Esophagus muscularis mucosa (tissue), 4 donors: ENCODE measurements around the gene SSR1. TPM values are rescaled to one million over a fixed set of nuclear protein-coding genes. Genes with fewer than 3 reads are reported as not detected.
"Not testable (repeated sequence)": the region's sequence is repeated elsewhere in the genome, so short reads cannot be mapped to it uniquely, and the experiment has no call there.

Experiments
- DNase-seq: peaks from one replicate; pipeline ENCODE4 v3.0.0-alpha.2; 2017; ENCODE audit errors: extremely low spot score
- H3K27ac ChIP-seq, 4 donors: fragments of 200-600 bp; sonication (generic); replicated peaks in 1 of 4; 1 replicate in 3 of 4; 2 replicates in 1 of 4; pipeline ENCODE4 v1.5.1; 2016 to 2019; ENCODE audit warnings: mild to moderate bottlenecking in 1 of 4
- H3K27me3 ChIP-seq, 4 donors: fragments of 200-600 bp; sonication (generic); one replicate each; pipeline versions ENCODE4 v1.5.1 to v1.6.0; 2016 to 2019
- H3K36me3 ChIP-seq, 4 donors: fragments of 200-600 bp; sonication (generic); one replicate each; pipeline ENCODE4 v1.5.1; 2016 to 2019
- H3K4me1 ChIP-seq, 4 donors: fragments of 200-600 bp; sonication (generic); one replicate each; pipeline ENCODE4 v1.5.1; 2016 to 2019
- H3K4me3 ChIP-seq, 4 donors: fragments of 200-600 bp; sonication (generic); 1 replicate in 2 of 4; 2 replicates in 2 of 4; pipeline ENCODE4 v1.5.1; 2016 to 2019; ENCODE audit warnings: mild to moderate bottlenecking in 4 of 4, moderate library complexity in 1 of 4
- H3K9me3 ChIP-seq, 4 donors: fragments of 200-600 bp; sonication (generic); 1 replicate in 3 of 4; 2 replicates in 1 of 4; pipeline ENCODE4 v1.5.1; 2016 to 2019
- CTCF ChIP-seq, 3 experiments: fragments of 200-600 bp in 2 of 3; fragments of 450-650 bp in 1 of 3; sonication (generic) in 2 of 3; IDR thresholded peaks; one replicate each; pipeline ENCODE4 v1.5.1; 2017 to 2019; ENCODE audit warnings: antibody characterized with exemption in 3 of 3, mild to moderate bottlenecking in 2 of 3, moderate library complexity in 1 of 3
- EP300 ChIP-seq: sonication (generic); formaldehyde crosslinking; IDR thresholded peaks from one replicate; pipeline ENCODE4 v1.6.1; 2017; ENCODE audit warnings: antibody characterized with exemption
- POLR2A ChIP-seq: fragments of 450-650 bp; IDR thresholded peaks from one replicate; pipeline ENCODE4 v1.6.1; 2017; ENCODE audit warnings: antibody characterized with exemption, moderate library complexity, mild to moderate bottlenecking, low read depth
- POLR2AphosphoS5 ChIP-seq, 2 donors: sonication (generic); formaldehyde crosslinking; IDR thresholded peaks; one replicate each; pipeline ENCODE4 v1.6.1; 2017; ENCODE audit warnings: antibody characterized with exemption in 2 of 2
- WGBS: methylation state at CpG from one replicate; pipeline ENCODE4 v1.1.5; 2018; 5-methylcytosine and 5-hydroxymethylcytosine counted together
- intact Hi-C: fragments of 100-400 bp; cut with DNase I; formaldehyde crosslinking; loops from one replicate; pipeline ENCODE4 v1.15.1; 2023
- total RNA-seq, 4 donors: library from RNA; depleted of rRNA; stranded (reverse); fragments of >200 nt; gene quantifications; one replicate each; pipeline versions ENCODE4 v1.1.0 to v1.2.1, GENCODE V29; 2016

Gene SSR1
- total RNA-seq, 4 donors from 2014 or later: 29.5 to 41.3 (median 34.2) TPM

- Histone ChIP-seq H3K27me3 (peaks cover 0 to 7% (median 0%) of the 10 kb centered on the region in 4 donors), H3K4me1 (peaks cover 5 to 11% (median 7%) of the 10 kb centered on the region in 4 donors), H3K9me3 (no peaks in the 10 kb centered on the region), H3K27ac (no peak overlapping the region), H3K4me3 (no peak overlapping the region), H3K36me3 (no peaks in the 10 kb centered on the region)
- TF ChIP-seq POLR2A (no peak), CTCF (IDR thresholded peaks at IDR 0.05) (no peak), POLR2AphosphoS5 (IDR thresholded peaks at IDR 0.05) (no peak), EP300 (no peak)
- intact Hi-C loops: no loop called here
- 96% methylated on average over 12 of the region's 41 CpGs for WGBS
- DNase-seq: no peak
These were observed 3.9 kb upstream of the SSR1 start for GRCh38 chr6:7316658-7317533.

- peaks cover 0 to 7% (median 0%) of the 10 kb centered on the region in 4 donors for H3K27me3 ChIP-seq
- TF ChIP-seq CTCF (IDR thresholded peaks at IDR 0.05): no peak
These were observed 3.0 kb upstream of the SSR1 start for GRCh38 chr6:7315948-7316365.

GRCh38 chr6:7315087-7315947 lies 2.3 kb upstream of the SSR1 start:
- intact Hi-C loops: not testable (repeated sequence)

More at GRCh38 chr6:7315948-7316365, 3.0 kb upstream of the SSR1 start:
- no peak overlapping the region for H3K4me3 ChIP-seq
- no peaks in the 10 kb centered on the region for H3K36me3 ChIP-seq
- intact Hi-C loops: no loop called here
- 82% methylated on average over 6 of the region's 6 CpGs for WGBS
- DNase-seq: no peak
- no peaks in the 10 kb centered on the region for H3K9me3 ChIP-seq
- H3K4me1 ChIP-seq: peaks cover 8 to 20% (median 16%) of the 10 kb centered on the region in 4 donors
- no peak overlapping the region for H3K27ac ChIP-seq

GRCh38 chr6:7314414-7314813 lies 1.4 kb upstream of the SSR1 start:
- Histone ChIP-seq H3K27me3 (peaks cover 0 to 7% (median 0%) of the 10 kb centered on the region in 4 donors), H3K36me3 (peaks cover under 1 to 5% (median 4%) of the 10 kb centered on the region in 4 donors), H3K9me3 (no peaks in the 10 kb centered on the region), H3K4me1 (peaks cover 16 to 29% (median 25%) of the 10 kb centered on the region in 4 donors), H3K27ac (no peak overlapping the region), H3K4me3 (no peak overlapping the region)
- TF ChIP-seq POLR2AphosphoS5 (IDR thresholded peaks at IDR 0.05) (no peak), EP300 (no peak), POLR2A (no peak), CTCF (IDR thresholded peaks at IDR 0.05) (no peak)
- WGBS: 92% methylated on average over 6 of the region's 7 CpGs
- no peak for DNase-seq
- intact Hi-C loops: loop anchor here (5.0 kb wide), 1 partner anchor 278 kb away; the partner anchor contains the start of gene SNRNP48

More at GRCh38 chr6:7315087-7315947, 2.3 kb upstream of the SSR1 start:
- not testable (repeated sequence) for DNase-seq, H3K27me3 ChIP-seq, H3K4me3 ChIP-seq, H3K9me3 ChIP-seq, H3K36me3 ChIP-seq, H3K27ac ChIP-seq
- 86% methylated on average over 31 of the region's 34 CpGs for WGBS
- peaks cover 15 to 26% (median 23%) of the 10 kb centered on the region in 4 donors for H3K4me1 ChIP-seq
